Measurements from ENCODE around the gene POU3F3.

The POU3F3 gene

DNA sequence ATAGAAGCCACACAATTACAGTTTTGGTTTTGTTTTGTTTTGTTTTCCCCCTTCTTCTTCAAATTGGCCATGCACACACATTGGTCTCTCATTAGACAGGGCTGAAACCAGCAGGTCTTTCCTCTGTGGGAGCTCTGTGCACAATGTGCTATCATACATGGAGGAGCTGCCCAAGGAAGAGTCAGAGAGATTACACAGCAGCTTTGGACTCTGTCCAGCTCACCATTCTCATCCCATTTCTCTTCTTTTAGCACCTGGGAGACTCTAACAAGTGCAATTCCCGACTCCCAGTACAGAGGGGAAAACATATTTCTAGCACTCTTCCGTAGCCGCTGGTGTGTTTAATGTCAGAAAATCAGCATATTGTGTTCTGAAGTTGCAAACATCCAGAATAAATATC, 29.4 kb downstream of the POU3F3 start:
- no peak overlapping the region for H3K4me3 ChIP-seq (ENCODE audit: low read depth, low read length)
- TF ChIP-seq, protein P1, sequence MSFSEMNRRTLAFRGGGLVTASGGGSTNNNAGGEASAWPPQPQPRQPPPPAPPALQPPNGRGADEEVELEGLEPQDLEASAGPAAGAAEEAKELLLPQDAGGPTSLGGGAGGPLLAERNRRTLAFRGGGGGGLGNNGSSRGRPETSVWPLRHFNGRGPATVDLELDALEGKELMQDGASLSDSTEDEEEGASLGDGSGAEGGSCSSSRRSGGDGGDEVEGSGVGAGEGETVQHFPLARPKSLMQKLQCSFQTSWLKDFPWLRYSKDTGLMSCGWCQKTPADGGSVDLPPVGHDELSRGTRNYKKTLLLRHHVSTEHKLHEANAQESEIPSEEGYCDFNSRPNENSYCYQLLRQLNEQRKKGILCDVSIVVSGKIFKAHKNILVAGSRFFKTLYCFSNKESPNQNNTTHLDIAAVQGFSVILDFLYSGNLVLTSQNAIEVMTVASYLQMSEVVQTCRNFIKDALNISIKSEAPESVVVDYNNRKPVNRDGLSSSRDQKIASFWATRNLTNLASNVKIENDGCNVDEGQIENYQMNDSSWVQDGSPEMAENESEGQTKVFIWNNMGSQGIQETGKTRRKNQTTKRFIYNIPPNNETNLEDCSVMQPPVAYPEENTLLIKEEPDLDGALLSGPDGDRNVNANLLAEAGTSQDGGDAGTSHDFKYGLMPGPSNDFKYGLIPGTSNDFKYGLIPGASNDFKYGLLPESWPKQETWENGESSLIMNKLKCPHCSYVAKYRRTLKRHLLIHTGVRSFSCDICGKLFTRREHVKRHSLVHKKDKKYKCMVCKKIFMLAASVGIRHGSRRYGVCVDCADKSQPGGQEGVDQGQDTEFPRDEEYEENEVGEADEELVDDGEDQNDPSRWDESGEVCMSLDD (tag by site-specific recombination; IDR thresholded peaks at IDR 0.05), result no peak
- no peak for TF ChIP-seq ZNF658 (tag by site-specific recombination; IDR thresholded peaks at IDR 0.05)
- no peak for TF ChIP-seq KLF7 (tag by site-specific recombination; IDR thresholded peaks at IDR 0.05; ENCODE audit: borderline replicate concordance)
- no peak for TF ChIP-seq ZNF202 (tag by site-specific recombination; IDR thresholded peaks at IDR 0.05; ENCODE audit: borderline replicate concordance)
- TF ChIP-seq, protein P2, sequence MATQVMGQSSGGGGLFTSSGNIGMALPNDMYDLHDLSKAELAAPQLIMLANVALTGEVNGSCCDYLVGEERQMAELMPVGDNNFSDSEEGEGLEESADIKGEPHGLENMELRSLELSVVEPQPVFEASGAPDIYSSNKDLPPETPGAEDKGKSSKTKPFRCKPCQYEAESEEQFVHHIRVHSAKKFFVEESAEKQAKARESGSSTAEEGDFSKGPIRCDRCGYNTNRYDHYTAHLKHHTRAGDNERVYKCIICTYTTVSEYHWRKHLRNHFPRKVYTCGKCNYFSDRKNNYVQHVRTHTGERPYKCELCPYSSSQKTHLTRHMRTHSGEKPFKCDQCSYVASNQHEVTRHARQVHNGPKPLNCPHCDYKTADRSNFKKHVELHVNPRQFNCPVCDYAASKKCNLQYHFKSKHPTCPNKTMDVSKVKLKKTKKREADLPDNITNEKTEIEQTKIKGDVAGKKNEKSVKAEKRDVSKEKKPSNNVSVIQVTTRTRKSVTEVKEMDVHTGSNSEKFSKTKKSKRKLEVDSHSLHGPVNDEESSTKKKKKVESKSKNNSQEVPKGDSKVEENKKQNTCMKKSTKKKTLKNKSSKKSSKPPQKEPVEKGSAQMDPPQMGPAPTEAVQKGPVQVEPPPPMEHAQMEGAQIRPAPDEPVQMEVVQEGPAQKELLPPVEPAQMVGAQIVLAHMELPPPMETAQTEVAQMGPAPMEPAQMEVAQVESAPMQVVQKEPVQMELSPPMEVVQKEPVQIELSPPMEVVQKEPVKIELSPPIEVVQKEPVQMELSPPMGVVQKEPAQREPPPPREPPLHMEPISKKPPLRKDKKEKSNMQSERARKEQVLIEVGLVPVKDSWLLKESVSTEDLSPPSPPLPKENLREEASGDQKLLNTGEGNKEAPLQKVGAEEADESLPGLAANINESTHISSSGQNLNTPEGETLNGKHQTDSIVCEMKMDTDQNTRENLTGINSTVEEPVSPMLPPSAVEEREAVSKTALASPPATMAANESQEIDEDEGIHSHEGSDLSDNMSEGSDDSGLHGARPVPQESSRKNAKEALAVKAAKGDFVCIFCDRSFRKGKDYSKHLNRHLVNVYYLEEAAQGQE (tag by site-specific recombination; IDR thresholded peaks at IDR 0.05), result no peak
- TF ChIP-seq ZBTB48 (tag by site-specific recombination; IDR thresholded peaks at IDR 0.05), result no peak
- TF ChIP-seq ZXDB (tag by site-specific recombination; IDR thresholded peaks at IDR 0.05), result no peak
- ChIA-PET POLR2A (no interaction called here), CTCF (interaction anchor here (0.8 to 1.0 kb wide), 2 partner anchors 10 to 34 kb away, joined by 3 read pairs; no protein-coding TSS in a partner anchor)
- H3K27ac ChIP-seq (ENCODE audit: extremely low read depth, low read depth, low read length), result no peak overlapping the region
- no peaks in the 10 kb centered on the region for H3K4me1 ChIP-seq (ENCODE audit: control insufficient read depth, insufficient read depth, low read length)
- no peaks in the 10 kb centered on the region for H3K36me3 ChIP-seq (ENCODE audit: control insufficient read depth in 2 of 2, insufficient read depth in 1 of 2, low read length in 2 of 2)
- H3K9me3 ChIP-seq (ENCODE audit: control insufficient read depth, insufficient read depth, low read depth, low read length), result no peaks in the 10 kb centered on the region

DNA sequence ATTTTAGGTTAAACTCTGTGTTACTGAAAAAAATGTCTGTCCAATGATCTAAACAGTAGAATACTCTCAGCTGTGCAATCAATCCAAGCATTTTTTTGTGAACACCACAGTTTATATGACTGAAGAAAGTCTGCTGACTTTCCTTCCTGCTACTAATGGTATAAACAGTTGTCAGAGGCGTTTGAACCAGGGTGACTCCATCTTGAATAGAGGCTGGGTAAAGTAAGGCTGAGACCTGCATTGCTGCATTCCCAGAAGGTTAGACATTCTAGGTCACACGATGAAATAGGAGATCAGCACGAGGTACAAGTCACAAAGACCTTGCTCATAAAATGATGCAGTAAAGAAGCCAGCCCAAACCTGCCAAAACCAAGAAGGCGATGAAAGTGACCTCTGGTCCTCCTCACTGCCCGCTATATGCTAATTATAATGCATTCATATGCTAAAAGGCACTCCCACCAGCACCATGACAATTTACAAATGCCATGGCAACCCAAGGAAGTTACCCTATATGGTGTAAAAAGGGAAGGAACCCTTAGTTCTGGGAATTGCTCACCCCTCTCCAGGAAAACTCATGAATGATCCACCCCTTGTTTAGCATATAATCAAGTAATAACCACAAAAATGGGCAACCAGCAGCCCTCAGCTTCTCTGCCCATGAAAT, 31.3 kb downstream of the POU3F3 start:
- H3K36me3 ChIP-seq (ENCODE audit: control insufficient read depth in 2 of 2, insufficient read depth in 1 of 2, low read length in 2 of 2), result no peaks in the 10 kb centered on the region
- H3K4me1 ChIP-seq (ENCODE audit: control insufficient read depth, insufficient read depth, low read length), result no peaks in the 10 kb centered on the region
- ChIA-PET POLR2A (no interaction called here), CTCF (no interaction called here)
- H3K27ac ChIP-seq (ENCODE audit: extremely low read depth, low read depth, low read length), result no peak overlapping the region
- no peaks in the 10 kb centered on the region for H3K9me3 ChIP-seq (ENCODE audit: control insufficient read depth, insufficient read depth, low read depth, low read length)
- H3K4me3 ChIP-seq (ENCODE audit: low read depth, low read length), result no peak overlapping the region
- TF ChIP-seq ZNF792 (tag by site-specific recombination; IDR thresholded peaks at IDR 0.05), result no peak
- TF ChIP-seq ZNF558 (tag by site-specific recombination; IDR thresholded peaks at IDR 0.05), result no peak
- TF ChIP-seq ZNF146 (tag by site-specific recombination; IDR thresholded peaks at IDR 0.05), result no peak
- no peak for TF ChIP-seq ZBTB21 (tag by site-specific recombination; IDR thresholded peaks at IDR 0.05)
- TF ChIP-seq, protein P3, sequence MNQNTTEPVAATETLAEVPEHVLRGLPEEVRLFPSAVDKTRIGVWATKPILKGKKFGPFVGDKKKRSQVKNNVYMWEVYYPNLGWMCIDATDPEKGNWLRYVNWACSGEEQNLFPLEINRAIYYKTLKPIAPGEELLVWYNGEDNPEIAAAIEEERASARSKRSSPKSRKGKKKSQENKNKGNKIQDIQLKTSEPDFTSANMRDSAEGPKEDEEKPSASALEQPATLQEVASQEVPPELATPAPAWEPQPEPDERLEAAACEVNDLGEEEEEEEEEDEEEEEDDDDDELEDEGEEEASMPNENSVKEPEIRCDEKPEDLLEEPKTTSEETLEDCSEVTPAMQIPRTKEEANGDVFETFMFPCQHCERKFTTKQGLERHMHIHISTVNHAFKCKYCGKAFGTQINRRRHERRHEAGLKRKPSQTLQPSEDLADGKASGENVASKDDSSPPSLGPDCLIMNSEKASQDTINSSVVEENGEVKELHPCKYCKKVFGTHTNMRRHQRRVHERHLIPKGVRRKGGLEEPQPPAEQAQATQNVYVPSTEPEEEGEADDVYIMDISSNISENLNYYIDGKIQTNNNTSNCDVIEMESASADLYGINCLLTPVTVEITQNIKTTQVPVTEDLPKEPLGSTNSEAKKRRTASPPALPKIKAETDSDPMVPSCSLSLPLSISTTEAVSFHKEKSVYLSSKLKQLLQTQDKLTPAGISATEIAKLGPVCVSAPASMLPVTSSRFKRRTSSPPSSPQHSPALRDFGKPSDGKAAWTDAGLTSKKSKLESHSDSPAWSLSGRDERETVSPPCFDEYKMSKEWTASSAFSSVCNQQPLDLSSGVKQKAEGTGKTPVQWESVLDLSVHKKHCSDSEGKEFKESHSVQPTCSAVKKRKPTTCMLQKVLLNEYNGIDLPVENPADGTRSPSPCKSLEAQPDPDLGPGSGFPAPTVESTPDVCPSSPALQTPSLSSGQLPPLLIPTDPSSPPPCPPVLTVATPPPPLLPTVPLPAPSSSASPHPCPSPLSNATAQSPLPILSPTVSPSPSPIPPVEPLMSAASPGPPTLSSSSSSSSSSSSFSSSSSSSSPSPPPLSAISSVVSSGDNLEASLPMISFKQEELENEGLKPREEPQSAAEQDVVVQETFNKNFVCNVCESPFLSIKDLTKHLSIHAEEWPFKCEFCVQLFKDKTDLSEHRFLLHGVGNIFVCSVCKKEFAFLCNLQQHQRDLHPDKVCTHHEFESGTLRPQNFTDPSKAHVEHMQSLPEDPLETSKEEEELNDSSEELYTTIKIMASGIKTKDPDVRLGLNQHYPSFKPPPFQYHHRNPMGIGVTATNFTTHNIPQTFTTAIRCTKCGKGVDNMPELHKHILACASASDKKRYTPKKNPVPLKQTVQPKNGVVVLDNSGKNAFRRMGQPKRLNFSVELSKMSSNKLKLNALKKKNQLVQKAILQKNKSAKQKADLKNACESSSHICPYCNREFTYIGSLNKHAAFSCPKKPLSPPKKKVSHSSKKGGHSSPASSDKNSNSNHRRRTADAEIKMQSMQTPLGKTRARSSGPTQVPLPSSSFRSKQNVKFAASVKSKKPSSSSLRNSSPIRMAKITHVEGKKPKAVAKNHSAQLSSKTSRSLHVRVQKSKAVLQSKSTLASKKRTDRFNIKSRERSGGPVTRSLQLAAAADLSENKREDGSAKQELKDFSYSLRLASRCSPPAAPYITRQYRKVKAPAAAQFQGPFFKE (tag by site-specific recombination; IDR thresholded peaks at IDR 0.05; ENCODE audit: borderline replicate concordance), result no peak
- no peak for TF ChIP-seq ZNF324 (tag by site-specific recombination; IDR thresholded peaks at IDR 0.05)
- TF ChIP-seq, protein P4, sequence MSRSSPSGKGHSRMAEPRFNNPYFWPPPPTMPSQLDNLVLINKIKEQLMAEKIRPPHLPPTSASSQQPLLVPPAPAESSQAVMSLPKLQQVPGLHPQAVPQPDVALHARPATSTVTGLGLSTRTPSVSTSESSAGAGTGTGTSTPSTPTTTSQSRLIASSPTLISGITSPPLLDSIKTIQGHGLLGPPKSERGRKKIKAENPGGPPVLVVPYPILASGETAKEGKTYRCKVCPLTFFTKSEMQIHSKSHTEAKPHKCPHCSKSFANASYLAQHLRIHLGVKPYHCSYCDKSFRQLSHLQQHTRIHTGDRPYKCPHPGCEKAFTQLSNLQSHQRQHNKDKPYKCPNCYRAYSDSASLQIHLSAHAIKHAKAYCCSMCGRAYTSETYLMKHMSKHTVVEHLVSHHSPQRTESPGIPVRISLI (tag by site-specific recombination; IDR thresholded peaks at IDR 0.05), result no peak
- no peak for TF ChIP-seq SP7 (tag by site-specific recombination; IDR thresholded peaks at IDR 0.05)
- TF ChIP-seq ZNF747 (tag by site-specific recombination; IDR thresholded peaks at IDR 0.05), result no peak
- TF ChIP-seq ZNF776 (tag by site-specific recombination; IDR thresholded peaks at IDR 0.05; ENCODE audit: borderline replicate concordance), result no peak
- TF ChIP-seq GLIS1 (tag by site-specific recombination; IDR thresholded peaks at IDR 0.05), result no peak
- TF ChIP-seq ZNF785 (tag by site-specific recombination; IDR thresholded peaks at IDR 0.05), result no peak

Measured in HEK293 (cell line).